Endothelial cell of umbilical vein (primary cell): ENCODE data around the gene TMEM95. TPM values are rescaled to one million over a fixed set of nuclear protein-coding genes. Genes with fewer than 3 reads are reported as not detected.

Source experiments
- BruUV-seq: library from RNA; stranded (reverse); fragments of 400-500 nt; replicated peaks from 2 replicates; lab custom pipeline; 2021; lab: Mats Ljungman, UMichigan
- CTCF ChIA-PET: fragments of 300-600, 350-600 bp; sonication (Branson Sonifier 250); formaldehyde crosslinking; loops from one replicate; lab custom pipeline; 2021; ENCODE audit warnings: antibody characterized with exemption, inconsistent platforms; lab: Charles Lee
- POLR2A ChIA-PET: fragments of 300-600, 350-600 bp; sonication (Branson Sonifier 250); formaldehyde crosslinking; loops from one replicate; lab custom pipeline; 2021; ENCODE audit warnings: antibody characterized with exemption, inconsistent platforms; lab: Charles Lee
- DNase-seq: peaks from one replicate; pipeline ENCODE4 v3.0.0-alpha.2; 2011; ENCODE audit warnings: low read depth, low spot score
- FAIRE-seq: peaks from 2 replicates; lab custom pipeline; 2011; peaks lifted over from hg19 to GRCh38; lab: Jason Lieb, UNC
- H2AFZ ChIP-seq: 2 replicates; pipeline ENCODE4 v1.6.0; 2012; ENCODE audit warnings: low read depth, low read length, control low read depth, inconsistent platforms
- H3K27ac ChIP-seq: 2 replicates; pipeline ENCODE4 v1.5.1; 2011; ENCODE audit warnings: low read depth, mild to moderate bottlenecking, control low read depth, low read length, moderate library complexity; ENCODE audit not compliant: insufficient read depth
- H3K27me3 ChIP-seq, 2 experiments: 2 replicates each; pipeline versions ENCODE4 v1.6.0 to v1.6.1; 2011; ENCODE audit warnings: low read length in 2 of 2, mixed read lengths in 1 of 2; ENCODE audit not compliant: control insufficient read depth in 2 of 2, insufficient read depth in 2 of 2
- H3K36me3 ChIP-seq, 2 experiments: 2 replicates in 1 of 2; 3 replicates in 1 of 2; pipeline ENCODE4 v1.5.1; 2011; ENCODE audit warnings: low read length in 2 of 2, mild to moderate bottlenecking in 1 of 2, moderate library complexity in 1 of 2; ENCODE audit not compliant: control insufficient read depth in 2 of 2, insufficient read depth in 2 of 2; ENCODE audit errors: extremely low read depth in 1 of 2
- H3K4me1 ChIP-seq: 3 replicates; pipeline ENCODE4 v1.5.1; 2011; ENCODE audit warnings: mild to moderate bottlenecking, low read length; ENCODE audit not compliant: control insufficient read depth, insufficient read depth; ENCODE audit errors: extremely low read depth
- H3K4me2 ChIP-seq: 2 replicates; pipeline ENCODE4 v1.6.1; 2011; ENCODE audit warnings: low read length, control low read depth, mixed read lengths; ENCODE audit not compliant: insufficient read depth
- H3K4me3 ChIP-seq, 3 experiments: fragments of 200-600 bp in 1 of 3; sonication (generic), shearing (Covaris generic) in 1 of 3; replicated peaks in 1 of 3; 2 replicates each; pipeline ENCODE4 v1.5.1; 2011 to 2016; ENCODE audit warnings: control low read depth in 3 of 3, low read length in 3 of 3, mild to moderate bottlenecking in 2 of 3, inconsistent platforms in 1 of 3, low read depth in 1 of 3, moderate library complexity in 1 of 3; ENCODE audit not compliant: insufficient read depth in 1 of 3
- H3K79me2 ChIP-seq: 2 replicates; pipeline ENCODE4 v1.6.0; 2012; ENCODE audit warnings: low read length, inconsistent platforms; ENCODE audit not compliant: control insufficient read depth, insufficient read depth
- H3K9ac ChIP-seq: replicated peaks from 2 replicates; pipeline ENCODE3; 2011; ENCODE audit warnings: low read length, control low read depth; ENCODE audit not compliant: insufficient read depth; ENCODE audit errors: extremely low read depth
- H3K9me1 ChIP-seq: replicated peaks from 3 replicates; pipeline ENCODE4 v1.6.0; 2011; ENCODE audit warnings: mild to moderate bottlenecking, low read length; ENCODE audit not compliant: control insufficient read depth, insufficient read depth; ENCODE audit errors: extremely low read depth
- H3K9me3 ChIP-seq: replicated peaks from 2 replicates; pipeline ENCODE4 v1.5.1; 2012; ENCODE audit warnings: low read length, inconsistent platforms; ENCODE audit not compliant: control insufficient read depth, insufficient read depth
- H4K20me1 ChIP-seq: replicated peaks from 2 replicates; pipeline ENCODE3; 2011; ENCODE audit warnings: mild to moderate bottlenecking, low read length; ENCODE audit not compliant: control insufficient read depth, insufficient read depth; ENCODE audit errors: extremely low read depth
- EZH2 ChIP-seq: IDR thresholded peaks from 2 replicates; pipeline ENCODE4 v1.6.1; 2012; ENCODE audit warnings: borderline replicate concordance, low read depth, mild to moderate bottlenecking, moderate library complexity, low read length, inconsistent platforms; ENCODE audit not compliant: severe bottlenecking
- FOS ChIP-seq: IDR thresholded peaks from 2 replicates; pipeline ENCODE4 v1.6.1; 2011; ENCODE audit warnings: mild to moderate bottlenecking, low read length, moderate library complexity, borderline replicate concordance; ENCODE audit not compliant: insufficient read depth
- GATA2 ChIP-seq: IDR thresholded peaks from 2 replicates; pipeline ENCODE4 v1.7.0; 2011; ENCODE audit warnings: low read depth, mild to moderate bottlenecking, moderate library complexity, mixed read lengths, low read length; ENCODE audit not compliant: insufficient read length, insufficient read depth
- JUN ChIP-seq: IDR thresholded peaks from 2 replicates; pipeline ENCODE4 v1.6.1; 2011; ENCODE audit warnings: borderline replicate concordance, low read depth; ENCODE audit not compliant: insufficient read length, insufficient read depth
- MYC ChIP-seq: IDR thresholded peaks from one replicate; pipeline ENCODE4 v1.6.1; 2011; ENCODE audit warnings: mild to moderate bottlenecking, low read depth, low read length
- POLR2A ChIP-seq: IDR thresholded peaks from 2 replicates; pipeline ENCODE4 v1.6.1; 2012; ENCODE audit warnings: low read depth, mild to moderate bottlenecking, control low read depth, low read length
- POLR2AphosphoS5 ChIP-seq: IDR thresholded peaks from 2 replicates; pipeline ENCODE4 v1.6.1; 2012; ENCODE audit warnings: low read depth, mild to moderate bottlenecking, control low read depth, low read length, moderate library complexity; ENCODE audit not compliant: insufficient read depth
- dilution Hi-C: fragments of 300-500 bp; cut with MboI; formaldehyde crosslinking; loops from one replicate; pipeline ENCODE4 v1.15.0; 2019; ENCODE audit warnings: low sequenced_read_pairs; ENCODE audit not compliant: extremely low pct_ligation_motif_present
- intact Hi-C: fragments of 100-400 bp; cut with micrococcal nuclease; formaldehyde crosslinking; loops from one replicate; pipeline ENCODE4 v1.10.0; 2022
- polyA plus RNA-seq, 4 experiments: library from polyadenylated mRNA; depleted of rRNA in 3 of 4; stranded (reverse) in 3 of 4; unstranded in 1 of 4; fragments of >200 nt; gene quantifications; 2 replicates each; pipeline versions ENCODE4 v1.2.1 to v1.2.3, GENCODE V29; 2011 to 2012; ENCODE audit warnings: missing spikeins in 1 of 4
- total RNA-seq: library from RNA; stranded (reverse); gene quantifications from 2 replicates; pipeline ENCODE4 v1.2.3, GENCODE V29; 2021
- TF ChIP-seq, protein P1 (sequence below): IDR thresholded peaks from 2 replicates; pipeline ENCODE4 v1.6.1; 2011; ENCODE audit not compliant: insufficient read depth, insufficient read length
- TF ChIP-seq, protein P2 (sequence below), 2 donors: IDR thresholded peaks; 1 replicate in 1 of 2; 2 replicates in 1 of 2; pipeline ENCODE4 v1.5.1; 2011; ENCODE audit warnings: low read length in 2 of 2, mild to moderate bottlenecking in 2 of 2, moderate library complexity in 2 of 2, control low read depth in 1 of 2, inconsistent platforms in 1 of 2, low read depth in 1 of 2; ENCODE audit not compliant: insufficient read depth in 1 of 2; ENCODE audit errors: extremely low read depth in 1 of 2

Gene TMEM95
- total and polyA plus RNA-seq, 2 donors (not counting 3 experiments of a cell fraction or from before 2014, with no cell fraction given) = not detected

DNA sequence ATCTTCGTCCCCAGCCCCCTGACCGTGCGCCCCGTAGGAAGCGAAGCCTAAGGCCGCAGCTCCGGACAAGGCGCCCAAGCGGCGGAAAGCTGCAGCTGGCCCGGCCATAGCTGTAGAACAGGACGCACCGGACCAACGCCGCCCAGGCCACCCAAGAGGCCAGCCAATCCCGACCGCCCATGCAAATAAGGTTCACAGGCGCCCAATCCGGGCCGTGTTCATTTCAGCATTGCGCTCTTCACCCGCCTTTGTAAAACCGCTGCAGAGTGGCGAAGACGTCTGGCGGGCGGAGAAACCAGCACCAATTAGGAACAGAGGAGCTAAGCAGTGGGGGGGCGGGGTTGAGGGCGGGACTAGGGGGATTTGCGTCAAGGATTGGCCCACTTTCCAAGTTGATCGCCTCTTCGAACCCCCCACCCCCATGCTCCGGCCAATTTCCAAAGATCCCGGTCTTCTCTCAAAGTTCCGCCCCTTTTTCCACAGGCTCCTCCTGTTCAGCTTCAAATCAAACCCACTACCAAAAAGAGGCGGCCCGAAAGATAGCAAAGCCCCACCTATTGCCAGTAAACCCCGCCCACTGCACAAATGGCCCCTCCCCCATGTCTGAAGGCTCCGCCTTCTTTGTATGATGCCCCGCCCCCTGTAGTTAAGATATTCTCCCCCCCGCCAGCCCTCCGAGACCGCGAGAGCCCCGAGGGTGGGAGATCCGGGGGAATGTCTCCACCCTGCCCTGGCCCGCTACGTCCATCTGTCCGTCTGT, 49.2 kb downstream of the TMEM95 start, which contains the start of gene TMEM256:
Gene TMEM256, minus strand, starts transcription at position 121 of the 760 bp plus-strand sequence. Its CDS starts 13 bp downstream, at position 108.
- no TSS peak for BruUV-seq
- H2AFZ ChIP-seq = peak within 1 kb of the TSS; percentile 78
- H4K20me1 ChIP-seq = no peaks in the 10 kb centered on the region
- no peaks in the 10 kb centered on the region for H3K9me3 ChIP-seq
- peaks cover 12% of the 10 kb centered on the region for H3K4me1 ChIP-seq
- peak within 1 kb of the TSS; percentile 21 for H3K27ac ChIP-seq
- no peak for TF ChIP-seq EZH2
- TF ChIP-seq JUN = no peak
- no peak for TF ChIP-seq FOS
- TF ChIP-seq POLR2A = peak; percentile 93
- no peak for TF ChIP-seq GATA2
- TF ChIP-seq, protein P1, sequence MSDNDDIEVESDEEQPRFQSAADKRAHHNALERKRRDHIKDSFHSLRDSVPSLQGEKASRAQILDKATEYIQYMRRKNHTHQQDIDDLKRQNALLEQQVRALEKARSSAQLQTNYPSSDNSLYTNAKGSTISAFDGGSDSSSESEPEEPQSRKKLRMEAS = no peak
- TF ChIP-seq MYC = no peak
- TF ChIP-seq, protein P2, sequence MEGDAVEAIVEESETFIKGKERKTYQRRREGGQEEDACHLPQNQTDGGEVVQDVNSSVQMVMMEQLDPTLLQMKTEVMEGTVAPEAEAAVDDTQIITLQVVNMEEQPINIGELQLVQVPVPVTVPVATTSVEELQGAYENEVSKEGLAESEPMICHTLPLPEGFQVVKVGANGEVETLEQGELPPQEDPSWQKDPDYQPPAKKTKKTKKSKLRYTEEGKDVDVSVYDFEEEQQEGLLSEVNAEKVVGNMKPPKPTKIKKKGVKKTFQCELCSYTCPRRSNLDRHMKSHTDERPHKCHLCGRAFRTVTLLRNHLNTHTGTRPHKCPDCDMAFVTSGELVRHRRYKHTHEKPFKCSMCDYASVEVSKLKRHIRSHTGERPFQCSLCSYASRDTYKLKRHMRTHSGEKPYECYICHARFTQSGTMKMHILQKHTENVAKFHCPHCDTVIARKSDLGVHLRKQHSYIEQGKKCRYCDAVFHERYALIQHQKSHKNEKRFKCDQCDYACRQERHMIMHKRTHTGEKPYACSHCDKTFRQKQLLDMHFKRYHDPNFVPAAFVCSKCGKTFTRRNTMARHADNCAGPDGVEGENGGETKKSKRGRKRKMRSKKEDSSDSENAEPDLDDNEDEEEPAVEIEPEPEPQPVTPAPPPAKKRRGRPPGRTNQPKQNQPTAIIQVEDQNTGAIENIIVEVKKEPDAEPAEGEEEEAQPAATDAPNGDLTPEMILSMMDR (IDR thresholded peaks at IDR 0.05; ENCODE audit: extremely low read depth in 1 of 2, insufficient read depth in 1 of 2, low read depth in 1 of 2, low read length in 2 of 2) = peak in 1 of 2 donors; percentile 2
- TF ChIP-seq POLR2AphosphoS5 = peak; percentile 96
- peak within 1 kb of the TSS; percentile 43 to 61 (median 52) for H3K4me3 ChIP-seq
- dilution Hi-C loops (no loop called here), intact Hi-C loops (loop anchor here (1.0 to 2.0 kb wide), 5 partner anchors 10 to 283 kb away; partner anchors contain the start of genes PLSCR3, POLR2A, SENP3 and TMEM102)
- no peaks in the 10 kb centered on the region for H3K9me1 ChIP-seq
- DNase-seq (peak; percentile 99), FAIRE-seq (peak; percentile 100)
- no peaks in the 10 kb centered on the region for H3K27me3 ChIP-seq
- ChIA-PET CTCF (interaction anchor here (0.6 to 2.9 kb wide), 21 partner anchors 10 to 324 kb away, joined by 3 to 40 read pairs (median 4); partner anchors contain the start of genes CHRNB1, PLSCR3, TMEM102 and TMEM95), POLR2A (interaction anchor here (0.6 to 1.6 kb wide), 17 partner anchors 10 to 339 kb away, joined by 3 to 14 read pairs (median 5); partner anchors contain the start of genes MPDU1, PLSCR3, POLR2A and TMEM102)
- H3K36me3 ChIP-seq = peaks cover 0 to 6% of the 10 kb centered on the region in 2 experiments
- H3K79me2 ChIP-seq = peaks cover 4% of the 10 kb centered on the region
- H3K4me2 ChIP-seq = peak within 1 kb of the TSS; percentile 50
- peak within 1 kb of the TSS; percentile 41 for H3K9ac ChIP-seq
